Erythroblast (primary cell): ENCODE results near the gene TSPO2.

Experiments
- GATA1 ChIP-seq: IDR thresholded peaks from 2 replicates; pipeline ENCODE4 v1.6.1; 2011; ENCODE audit warnings: low read depth, mild to moderate bottlenecking, control low read depth, low read length, moderate library complexity
- POLR2A ChIP-seq: IDR thresholded peaks from 2 replicates; pipeline ENCODE4 v1.6.1; 2011; ENCODE audit warnings: mild to moderate bottlenecking, low read length

GRCh38 chr6:41002168-41002567, 40.1 kb upstream of the TSPO2 start:
- no peak for TF ChIP-seq POLR2A
- TF ChIP-seq GATA1, result no peak
